ENCODE data around the gene DCDC1. TPM values are rescaled to one million over a fixed set of nuclear protein-coding genes. Genes with fewer than 3 reads are reported as not detected.

Gene DCDC1
- total and polyA plus RNA-seq, 9 of the 15 experiments (the other 6 are each of a cell fraction or from before 2014, with no cell fraction given): 0.05 to 0.18 (median 0.08) TPM; not detected in 3

- Histone ChIP-seq H3K79me2 (ENCODE audit: control insufficient read depth, insufficient read depth, low read length) (no peaks in the 10 kb centered on the region), H3K9me3 (replicated peaks; ENCODE audit: control insufficient read depth, insufficient read depth, low read depth, low read length) (no peaks in the 10 kb centered on the region), H2AFZ (ENCODE audit: low read depth, low read length) (no peak overlapping the region), H3K9ac (ENCODE audit: insufficient read depth in 1 of 2, low read depth in 2 of 2, low read length in 2 of 2) (no peak overlapping the region), H3K4me2 (ENCODE audit: insufficient read depth, low read length) (no peak overlapping the region), H3K36me3 (ENCODE audit: control insufficient read depth, insufficient read depth, low read length) (0 out of 3 replicates have a peak, but pooled peaks cover 4% of the 10 kb centered on the region), H3K4me1 (replicated peaks in 1 of 2; ENCODE audit: control insufficient read depth in 2 of 2, insufficient read depth in 2 of 2, low read length in 2 of 2) (peaks cover 0 to 15% of the 10 kb centered on the region in 2 experiments; a peak in 3 of 5 replicates), H3K4me3 (no peak overlapping the region), H3K9me1 (ENCODE audit: control insufficient read depth, insufficient read depth, low read length) (no peaks in the 10 kb centered on the region), H4K20me1 (replicated peaks; ENCODE audit: control insufficient read depth, insufficient read depth, low read length) (no peaks in the 10 kb centered on the region), H3K27me3 (ENCODE audit: control insufficient read depth in 2 of 2, insufficient read depth in 2 of 2, low read length in 2 of 2) (no peaks in the 10 kb centered on the region; a peak in 1 of 5 replicates), H3K27ac (ENCODE audit: extremely low read depth, low read depth, low read length) (no peak overlapping the region)
- in situ Hi-C loops (cut with MboI) (no loop called here), intact Hi-C loops (cut with micrococcal nuclease) (loop anchor here (5.0 kb wide), 1 partner anchor 50 kb away; the partner anchor contains the start of genes DCDC1 and DNAJC24)
- no peak for DNase-seq (ENCODE audit: extremely low read depth in 1 of 4, low spot score in 3 of 4)
- ATAC-seq: no peak
- ChIA-PET POLR2A (interaction anchor here (0.6 kb wide), 1 partner anchor 1177 kb away, joined by 4 read pairs; no protein-coding TSS in a partner anchor), CTCF (ENCODE audit: low intra/inter-chr PET ratio) (no interaction called here)
- FAIRE-seq: no peak
- TF ChIP-seq YBX1 (IDR thresholded peaks at IDR 0.05) (no peak), ZNF175 (CRISPR knock-in tag; IDR thresholded peaks at IDR 0.05; ENCODE audit: low read depth) (no peak), CTBP1 (IDR thresholded peaks at IDR 0.05; ENCODE audit: borderline replicate concordance) (no peak), ERF (CRISPR knock-in tag; IDR thresholded peaks at IDR 0.05) (no peak), COPS2 (conservative IDR thresholded peaks at IDR 0.05) (no peak), ZNF277 (CRISPR knock-in tag; IDR thresholded peaks at IDR 0.05; ENCODE audit: borderline replicate concordance) (no peak), NCOA4 (IDR thresholded peaks at IDR 0.05; ENCODE audit: partially characterized antibody) (no peak), VEZF1 (CRISPR knock-in tag; IDR thresholded peaks at IDR 0.05) (no peak), CSDE1 (IDR thresholded peaks at IDR 0.05) (no peak), BCLAF1 (IDR thresholded peaks at IDR 0.05; ENCODE audit: borderline replicate concordance in 1 of 2, control insufficient read depth in 1 of 2, low read depth in 2 of 2, low read length in 1 of 2) (no peak), MAFG (tag; conservative IDR thresholded peaks at IDR 0.05) (no peak), FOXO4 (CRISPR knock-in tag; IDR thresholded peaks at IDR 0.05) (no peak), KAT2B (IDR thresholded peaks at IDR 0.05; ENCODE audit: low read depth, low read length) (no peak), CHD4 (IDR thresholded peaks at IDR 0.05; ENCODE audit: insufficient read depth, insufficient replicate concordance, low read depth, low read length, poor library complexity, severe bottlenecking) (no peak)
- no TSS peak for BruUV-seq (replicated peaks)
- WGBS (ENCODE audit: insufficient coverage, low coverage, missing lambda C conversion rate): 83% methylated on average over 1 of the region's 1 CpG
Measured at GRCh38 chr11:31417357-31417756, 47.8 kb upstream of the DCDC1 start.

Measured in K562 (cell line).